ENCODE results near the gene AKAP6. TPM values are rescaled to one million over a fixed set of nuclear protein-coding genes. Genes with fewer than 3 reads are reported as not detected.

AKAP6 gene
- total and polyA plus RNA-seq, 2 of the 8 experiments (the other 6 are each of a cell fraction or from before 2014, with no cell fraction given), result 0.09 to 0.89 TPM

- TF ChIP-seq MAFK (IDR thresholded peaks at IDR 0.05; ENCODE audit: low read depth, low read length) (no peak), CREB1 (IDR thresholded peaks at IDR 0.05) (no peak), CTBP2 (IDR thresholded peaks at IDR 0.05; ENCODE audit: borderline replicate concordance, insufficient read depth, insufficient read length, low read length) (no peak)
These were observed 230.5 kb downstream of the AKAP6 start (continued) for GRCh38 chr14:32559590-32559989.
